ENCODE data around the gene SLC9A7.

Gene SLC9A7

GRCh38 chrX:46582966-46583365, 176.0 kb downstream of the SLC9A7 start:
- Histone ChIP-seq H3K27me3 (ENCODE audit: control insufficient read depth, insufficient read depth, low read length) (no peaks in the 10 kb centered on the region), H3K9me3 (ENCODE audit: control insufficient read depth, low read length) (no peaks in the 10 kb centered on the region), H3K4me1 (ENCODE audit: control insufficient read depth, insufficient read depth, low read length) (no peaks in the 10 kb centered on the region), H3K36me3 (ENCODE audit: control insufficient read depth, insufficient read depth, low read length) (no peaks in the 10 kb centered on the region), H3K4me3 (ENCODE audit: low read length) (no peak overlapping the region), H3K9ac (ENCODE audit: low read length) (no peak overlapping the region)

- Histone ChIP-seq H3K9ac (ENCODE audit: low read length) (no peak overlapping the region), H3K27me3 (ENCODE audit: control insufficient read depth, insufficient read depth, low read length) (no peaks in the 10 kb centered on the region), H3K4me3 (ENCODE audit: low read length) (no peak overlapping the region), H3K9me3 (ENCODE audit: control insufficient read depth, low read length) (no peaks in the 10 kb centered on the region), H3K36me3 (ENCODE audit: control insufficient read depth, insufficient read depth, low read length) (no peaks in the 10 kb centered on the region), H3K4me1 (ENCODE audit: control insufficient read depth, insufficient read depth, low read length) (no peaks in the 10 kb centered on the region)
These were observed 176.6 kb downstream of the SLC9A7 start for GRCh38 chrX:46582325-46582724.

- Histone ChIP-seq H3K4me1 (ENCODE audit: control insufficient read depth, insufficient read depth, low read length) (no peaks in the 10 kb centered on the region), H3K9ac (ENCODE audit: low read length) (no peak overlapping the region), H3K27me3 (ENCODE audit: control insufficient read depth, insufficient read depth, low read length) (peaks cover 2% of the 10 kb centered on the region), H3K4me3 (ENCODE audit: low read length) (no peak overlapping the region), H3K9me3 (ENCODE audit: control insufficient read depth, low read length) (no peaks in the 10 kb centered on the region), H3K36me3 (ENCODE audit: control insufficient read depth, insufficient read depth, low read length) (no peaks in the 10 kb centered on the region)
These were observed 178.3 kb downstream of the SLC9A7 start for GRCh38 chrX:46580613-46581012.

GRCh38 chrX:46579250-46579649, 179.7 kb downstream of the SLC9A7 start:
- H3K4me1 ChIP-seq (ENCODE audit: control insufficient read depth, insufficient read depth, low read length): no peaks in the 10 kb centered on the region
- no peaks in the 10 kb centered on the region for H3K9me3 ChIP-seq (ENCODE audit: control insufficient read depth, low read length)
- H3K9ac ChIP-seq (ENCODE audit: low read length): no peak overlapping the region
- H3K4me3 ChIP-seq (ENCODE audit: low read length): no peak overlapping the region
- no peaks in the 10 kb centered on the region for H3K36me3 ChIP-seq (ENCODE audit: control insufficient read depth, insufficient read depth, low read length)
- H3K27me3 ChIP-seq (ENCODE audit: control insufficient read depth, insufficient read depth, low read length): peaks cover 7% of the 10 kb centered on the region

- Histone ChIP-seq H3K36me3 (ENCODE audit: control insufficient read depth, insufficient read depth, low read length) (no peaks in the 10 kb centered on the region), H3K9me3 (ENCODE audit: control insufficient read depth, low read length) (no peaks in the 10 kb centered on the region), H3K9ac (ENCODE audit: low read length) (no peak overlapping the region), H3K27me3 (ENCODE audit: control insufficient read depth, insufficient read depth, low read length) (peaks cover 7% of the 10 kb centered on the region), H3K4me3 (ENCODE audit: low read length) (no peak overlapping the region), H3K4me1 (ENCODE audit: control insufficient read depth, insufficient read depth, low read length) (no peaks in the 10 kb centered on the region)
These were observed 181.5 kb downstream of the SLC9A7 start for GRCh38 chrX:46577221-46578005.

- Histone ChIP-seq H3K27me3 (ENCODE audit: control insufficient read depth, insufficient read depth, low read length) (peaks cover 7% of the 10 kb centered on the region), H3K9me3 (ENCODE audit: control insufficient read depth, low read length) (no peaks in the 10 kb centered on the region), H3K36me3 (ENCODE audit: control insufficient read depth, insufficient read depth, low read length) (no peaks in the 10 kb centered on the region), H3K4me3 (ENCODE audit: low read length) (no peak overlapping the region), H3K9ac (ENCODE audit: low read length) (no peak overlapping the region), H3K4me1 (ENCODE audit: control insufficient read depth, insufficient read depth, low read length) (no peaks in the 10 kb centered on the region)
These were observed 182.5 kb downstream of the SLC9A7 start for GRCh38 chrX:46576458-46576857.

- H3K27me3 ChIP-seq (ENCODE audit: control insufficient read depth, insufficient read depth, low read length): peaks cover 7% of the 10 kb centered on the region
- H3K9ac ChIP-seq (ENCODE audit: low read length): no peak overlapping the region
- no peaks in the 10 kb centered on the region for H3K36me3 ChIP-seq (ENCODE audit: control insufficient read depth, insufficient read depth, low read length)
- H3K4me3 ChIP-seq (ENCODE audit: low read length): no peak overlapping the region
- H3K4me1 ChIP-seq (ENCODE audit: control insufficient read depth, insufficient read depth, low read length): no peaks in the 10 kb centered on the region
- no peaks in the 10 kb centered on the region for H3K9me3 ChIP-seq (ENCODE audit: control insufficient read depth, low read length)
These were observed 182.9 kb downstream of the SLC9A7 start for GRCh38 chrX:46575991-46576392.

- Histone ChIP-seq H3K36me3 (ENCODE audit: control insufficient read depth, insufficient read depth, low read length) (no peaks in the 10 kb centered on the region), H3K9ac (ENCODE audit: low read length) (no peak overlapping the region), H3K9me3 (ENCODE audit: control insufficient read depth, low read length) (no peaks in the 10 kb centered on the region), H3K4me3 (ENCODE audit: low read length) (no peak overlapping the region), H3K4me1 (ENCODE audit: control insufficient read depth, insufficient read depth, low read length) (no peaks in the 10 kb centered on the region), H3K27me3 (ENCODE audit: control insufficient read depth, insufficient read depth, low read length) (peaks cover 7% of the 10 kb centered on the region)
These were observed 183.3 kb downstream of the SLC9A7 start for GRCh38 chrX:46575586-46575985.

- Histone ChIP-seq H3K9ac (ENCODE audit: low read length) (no peak overlapping the region), H3K27me3 (ENCODE audit: control insufficient read depth, insufficient read depth, low read length) (peaks cover 7% of the 10 kb centered on the region), H3K4me3 (ENCODE audit: low read length) (peak overlapping the region; percentile 19), H3K36me3 (ENCODE audit: control insufficient read depth, insufficient read depth, low read length) (no peaks in the 10 kb centered on the region), H3K9me3 (ENCODE audit: control insufficient read depth, low read length) (no peaks in the 10 kb centered on the region), H3K4me1 (ENCODE audit: control insufficient read depth, insufficient read depth, low read length) (no peaks in the 10 kb centered on the region)
These were observed 184.0 kb downstream of the SLC9A7 start for GRCh38 chrX:46574774-46575381.

GRCh38 chrX:46573892-46574773, 184.8 kb downstream of the SLC9A7 start:
- H3K9me3 ChIP-seq (ENCODE audit: control insufficient read depth, low read length): no peaks in the 10 kb centered on the region
- H3K4me1 ChIP-seq (ENCODE audit: control insufficient read depth, insufficient read depth, low read length): no peaks in the 10 kb centered on the region
- H3K4me3 ChIP-seq (ENCODE audit: low read length): peak overlapping the region; percentile 19
- H3K9ac ChIP-seq (ENCODE audit: low read length): peak overlapping the region; percentile 22
- H3K27me3 ChIP-seq (ENCODE audit: control insufficient read depth, insufficient read depth, low read length): peaks cover 7% of the 10 kb centered on the region
- no peaks in the 10 kb centered on the region for H3K36me3 ChIP-seq (ENCODE audit: control insufficient read depth, insufficient read depth, low read length)

- Histone ChIP-seq H3K4me3 (ENCODE audit: low read length) (peak within 1 kb of the TSS; percentile 19), H3K27me3 (ENCODE audit: control insufficient read depth, insufficient read depth, low read length) (peaks cover 7% of the 10 kb centered on the region), H3K36me3 (ENCODE audit: control insufficient read depth, insufficient read depth, low read length) (no peaks in the 10 kb centered on the region), H3K9me3 (ENCODE audit: control insufficient read depth, low read length) (no peaks in the 10 kb centered on the region), H3K4me1 (ENCODE audit: control insufficient read depth, insufficient read depth, low read length) (no peaks in the 10 kb centered on the region), H3K9ac (ENCODE audit: low read length) (peak within 1 kb of the TSS; percentile 22)
These were observed 185.5 kb downstream of the SLC9A7 start, which contains the start of gene CHST7 for GRCh38 chrX:46573331-46573891. CHST7 (plus strand) TSS chrX:46573765; CDS start chrX:46573932, 167 bp downstream.

All from mucosa of stomach (tissue), 1 donor.